GM23248 (cell line): Measurements from ENCODE around the gene HPRT1.

Experiments
- EZH2 ChIP-seq: fragments of 200-600 bp; sonication (generic); IDR thresholded peaks from 2 replicates; pipeline ENCODE4 v1.6.1; 2018; ENCODE audit warnings: antibody characterized with exemption, mild to moderate bottlenecking; ENCODE audit not compliant: insufficient read depth, poor library complexity, severe bottlenecking
- EZH2phosphoT487 ChIP-seq: fragments of 200-600 bp; sonication (generic); IDR thresholded peaks from 2 replicates; pipeline ENCODE4 v1.6.1; 2018; ENCODE audit warnings: antibody characterized with exemption, moderate library complexity, mild to moderate bottlenecking, low read depth; ENCODE audit not compliant: insufficient read depth

- TF ChIP-seq EZH2 (no peak), EZH2phosphoT487 (no peak)
Measured at GRCh38 chrX:134533952-134534351, 74.0 kb downstream of the HPRT1 start.
